Measurements from ENCODE around the gene MADD. TPM values are rescaled to one million over a fixed set of nuclear protein-coding genes. Genes with fewer than 3 reads are reported as not detected.

MADD gene
- total and polyA plus RNA-seq, 8 donors, result 13.6 to 131 (median 42.6) TPM

DNA sequence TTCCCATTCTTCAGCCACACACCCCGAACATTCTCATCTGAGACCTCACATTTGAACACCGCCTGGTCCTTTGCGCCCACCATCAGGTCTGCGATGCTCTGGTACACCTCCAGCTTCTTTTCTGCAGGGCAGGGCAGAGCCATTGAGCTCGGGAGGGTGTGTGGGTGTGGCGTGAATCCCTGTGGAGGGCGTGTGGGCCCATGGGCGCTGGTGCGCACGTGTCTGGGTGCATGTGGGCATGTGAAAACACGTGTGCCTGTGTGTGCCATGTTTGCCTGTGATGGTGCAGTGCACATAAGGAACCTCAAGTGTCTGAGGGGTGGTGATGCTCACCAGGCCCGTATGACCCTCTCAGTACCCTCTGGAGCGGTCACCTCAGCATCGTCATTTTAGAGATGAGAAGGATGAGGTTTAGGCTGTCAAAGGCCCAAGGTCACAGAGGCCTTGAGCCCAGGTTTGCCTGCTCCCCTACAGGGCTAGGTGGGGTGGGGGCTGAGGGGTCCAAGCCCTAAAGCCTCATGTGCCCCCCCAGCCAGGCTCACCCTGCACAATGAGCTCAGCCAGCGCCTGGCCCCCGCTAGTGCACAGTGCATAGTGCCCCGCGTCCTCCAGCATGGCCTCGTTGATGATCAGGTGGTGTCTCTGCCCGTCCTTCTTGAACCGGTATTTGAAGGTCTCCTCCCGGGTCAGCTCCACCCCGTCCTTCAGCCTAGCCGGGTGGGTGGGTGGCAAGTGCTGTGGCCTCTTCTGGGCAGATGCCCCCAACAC lies 72.3 kb downstream of the MADD start:
- Histone ChIP-seq H3K27ac (no peak overlapping the region), H3K27me3 (no peaks in the 10 kb centered on the region), H3K4me3 (no peak overlapping the region), H3K36me3 (no peaks in the 10 kb centered on the region), H3K4me1 (no peaks in the 10 kb centered on the region), H3K9me3 (no peaks in the 10 kb centered on the region)
- intact Hi-C loops (cut with DNase I; ENCODE audit: low total_unique reads), result no loop called here
- TF ChIP-seq POLR2A (IDR thresholded peaks at IDR 0.05), result no peak
- no peak for TF ChIP-seq EP300 (IDR thresholded peaks at IDR 0.05)
- no peak for TF ChIP-seq POLR2AphosphoS5 (IDR thresholded peaks at IDR 0.05)
- TF ChIP-seq, protein P1, sequence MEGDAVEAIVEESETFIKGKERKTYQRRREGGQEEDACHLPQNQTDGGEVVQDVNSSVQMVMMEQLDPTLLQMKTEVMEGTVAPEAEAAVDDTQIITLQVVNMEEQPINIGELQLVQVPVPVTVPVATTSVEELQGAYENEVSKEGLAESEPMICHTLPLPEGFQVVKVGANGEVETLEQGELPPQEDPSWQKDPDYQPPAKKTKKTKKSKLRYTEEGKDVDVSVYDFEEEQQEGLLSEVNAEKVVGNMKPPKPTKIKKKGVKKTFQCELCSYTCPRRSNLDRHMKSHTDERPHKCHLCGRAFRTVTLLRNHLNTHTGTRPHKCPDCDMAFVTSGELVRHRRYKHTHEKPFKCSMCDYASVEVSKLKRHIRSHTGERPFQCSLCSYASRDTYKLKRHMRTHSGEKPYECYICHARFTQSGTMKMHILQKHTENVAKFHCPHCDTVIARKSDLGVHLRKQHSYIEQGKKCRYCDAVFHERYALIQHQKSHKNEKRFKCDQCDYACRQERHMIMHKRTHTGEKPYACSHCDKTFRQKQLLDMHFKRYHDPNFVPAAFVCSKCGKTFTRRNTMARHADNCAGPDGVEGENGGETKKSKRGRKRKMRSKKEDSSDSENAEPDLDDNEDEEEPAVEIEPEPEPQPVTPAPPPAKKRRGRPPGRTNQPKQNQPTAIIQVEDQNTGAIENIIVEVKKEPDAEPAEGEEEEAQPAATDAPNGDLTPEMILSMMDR (IDR thresholded peaks at IDR 0.05), result no peak
- no peak for DNase-seq
- 83 to 87% (median 85%) methylated on average over 14 to 24 of the region's 24 CpGs for WGBS, 5 donors

DNA sequence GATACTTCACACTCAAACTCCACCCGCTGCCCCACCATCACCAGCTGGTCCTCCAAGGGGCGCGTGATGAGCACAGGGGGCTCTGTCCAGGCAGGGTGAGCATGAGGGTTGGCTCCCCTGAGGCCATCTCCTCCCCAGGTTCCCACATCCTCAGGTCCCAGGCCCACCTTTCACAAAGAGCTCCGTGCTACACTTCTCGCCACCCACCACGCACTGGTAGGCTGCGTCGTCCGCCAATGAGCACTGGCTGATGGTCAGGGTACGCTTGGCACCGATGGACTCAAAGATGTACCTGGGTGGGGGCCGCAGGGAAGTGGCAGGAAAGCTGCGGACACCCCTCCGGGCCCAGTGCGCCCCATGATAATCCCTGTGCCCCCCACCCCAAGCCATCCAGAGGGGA lies 72.9 kb downstream of the MADD start:
- WGBS, 5 donors, result 94 to 99% (median 96%) methylated on average over 15 of the region's 15 CpGs
- H3K4me3 ChIP-seq, result no peak overlapping the region
- intact Hi-C loops (cut with DNase I; ENCODE audit: low total_unique reads), result no loop called here
- H3K4me1 ChIP-seq, result no peaks in the 10 kb centered on the region
- TF ChIP-seq, protein P1 (IDR thresholded peaks at IDR 0.05), result no peak
- TF ChIP-seq EP300 (IDR thresholded peaks at IDR 0.05), result no peak
- no peak for TF ChIP-seq POLR2A (IDR thresholded peaks at IDR 0.05)
- no peak for TF ChIP-seq POLR2AphosphoS5 (IDR thresholded peaks at IDR 0.05)
- no peak for DNase-seq
- H3K9me3 ChIP-seq, result no peaks in the 10 kb centered on the region
- no peaks in the 10 kb centered on the region for H3K36me3 ChIP-seq
- H3K27ac ChIP-seq, result no peak overlapping the region
- H3K27me3 ChIP-seq, result no peaks in the 10 kb centered on the region

- H3K4me1 ChIP-seq, result no peaks in the 10 kb centered on the region
- TF ChIP-seq POLR2A (IDR thresholded peaks at IDR 0.05) (no peak), POLR2AphosphoS5 (IDR thresholded peaks at IDR 0.05) (no peak), EP300 (IDR thresholded peaks at IDR 0.05) (no peak)
- TF ChIP-seq, protein P1 (IDR thresholded peaks at IDR 0.05), result no peak
- no peak overlapping the region for H3K27ac ChIP-seq
- H3K4me3 ChIP-seq, result no peak overlapping the region
- no peaks in the 10 kb centered on the region for H3K27me3 ChIP-seq
- DNase-seq, result no peak
- H3K9me3 ChIP-seq, result no peaks in the 10 kb centered on the region
- 82 to 89% (median 86%) methylated on average over 18 of the region's 18 CpGs for WGBS, 5 donors
- intact Hi-C loops (cut with DNase I; ENCODE audit: low total_unique reads), result no loop called here
- H3K36me3 ChIP-seq, result no peaks in the 10 kb centered on the region
Observed at GRCh38 chr11:47345890-47346563, 76.1 kb downstream of the MADD start.

DNA sequence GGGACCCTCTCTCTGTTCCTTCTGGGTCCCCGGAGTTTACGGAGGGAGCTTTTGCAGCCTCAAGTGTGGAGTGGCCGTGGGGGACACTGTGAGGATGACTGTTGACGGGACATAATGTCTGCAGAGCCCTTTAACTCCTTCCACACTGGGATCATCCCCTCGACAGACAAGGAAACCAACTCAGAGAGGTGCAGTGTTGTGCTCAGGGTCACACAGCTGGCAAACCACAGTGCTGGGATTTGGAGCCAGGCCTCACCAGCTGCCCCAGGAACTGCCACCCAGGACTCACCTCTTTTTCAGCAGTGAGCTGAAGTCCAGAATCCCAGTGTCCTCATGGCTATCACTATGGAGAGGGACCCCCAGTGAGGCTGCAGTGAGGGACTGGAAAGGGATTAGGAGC lies 77.2 kb downstream of the MADD start:
- H3K27ac ChIP-seq, result no peak overlapping the region
- H3K4me1 ChIP-seq, result peaks cover 0 to 10% (median 8%) of the 10 kb centered on the region in 4 donors
- H3K9me3 ChIP-seq, result no peaks in the 10 kb centered on the region
- H3K4me3 ChIP-seq, result no peak overlapping the region
- H3K36me3 ChIP-seq, result no peaks in the 10 kb centered on the region
- H3K27me3 ChIP-seq, result no peaks in the 10 kb centered on the region
- WGBS, 5 donors, result 73 to 89% (median 80%) methylated on average over 5 of the region's 5 CpGs
- no peak for DNase-seq
- no peak for TF ChIP-seq POLR2A (IDR thresholded peaks at IDR 0.05)
- TF ChIP-seq, protein P1 (IDR thresholded peaks at IDR 0.05), result no peak
- no peak for TF ChIP-seq EP300 (IDR thresholded peaks at IDR 0.05)
- TF ChIP-seq POLR2AphosphoS5 (IDR thresholded peaks at IDR 0.05), result no peak
- intact Hi-C loops (cut with DNase I; ENCODE audit: low total_unique reads), result no loop called here

All from stomach (tissue), 9 donors.